ENCODE data around the gene CBX8.

DNA sequence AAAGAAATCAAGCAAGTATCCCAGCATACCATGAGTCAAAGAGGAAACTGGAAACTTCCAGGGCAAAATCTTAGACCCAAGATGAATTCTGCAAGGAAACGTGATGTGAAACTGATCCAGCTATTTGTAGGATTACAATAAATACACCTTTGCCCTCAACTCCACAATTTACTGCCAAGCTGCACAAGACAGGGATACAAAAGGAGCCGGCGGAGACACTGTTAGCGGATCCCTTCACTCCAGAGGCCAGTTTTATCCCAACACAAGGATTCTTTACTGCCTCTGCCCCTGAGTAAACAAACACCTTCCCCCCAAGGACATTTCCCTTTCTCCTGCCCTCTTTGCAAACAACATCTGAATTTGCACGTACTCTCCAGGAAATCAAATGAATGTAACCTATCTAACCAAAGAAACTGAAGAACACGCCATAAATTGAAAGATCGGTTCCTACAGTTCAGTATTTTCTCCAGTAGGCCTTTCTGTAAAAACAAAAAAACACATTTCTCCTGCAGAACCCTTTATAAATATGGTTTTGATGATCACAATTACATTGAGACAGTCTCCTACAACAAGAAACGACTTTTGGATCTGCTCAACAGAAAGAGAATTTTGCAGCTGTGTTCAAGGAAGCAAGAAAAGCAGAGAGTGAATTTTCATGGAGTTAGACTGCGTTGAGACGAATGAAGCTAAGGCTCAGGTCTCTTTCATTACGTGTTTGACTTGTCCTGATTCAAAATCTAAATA, 20.3 kb downstream of the CBX8 start:
- TF ChIP-seq CTCF (IDR thresholded peaks at IDR 0.05; ENCODE audit: low read depth, low read length) (no peak), POLR2A (IDR thresholded peaks at IDR 0.05; ENCODE audit: extremely low read depth, insufficient read length) (no peak), MAX (IDR thresholded peaks at IDR 0.05; ENCODE audit: low read depth, low read length) (no peak), MYC (IDR thresholded peaks at IDR 0.05; ENCODE audit: low read depth, low read length) (no peak)
